HG03135 (cell line): ENCODE measurements around the gene ATP9B.

ENCODE experiments used
- ATAC-seq: cut with Tn5 transposase; IDR thresholded peaks from one replicate; pipeline ENCODE4 v1.9.1; 2021; ENCODE audit warnings: mild to moderate bottlenecking, moderate library complexity; ENCODE audit not compliant: unreplicated experiment

ATP9B gene

DNA sequence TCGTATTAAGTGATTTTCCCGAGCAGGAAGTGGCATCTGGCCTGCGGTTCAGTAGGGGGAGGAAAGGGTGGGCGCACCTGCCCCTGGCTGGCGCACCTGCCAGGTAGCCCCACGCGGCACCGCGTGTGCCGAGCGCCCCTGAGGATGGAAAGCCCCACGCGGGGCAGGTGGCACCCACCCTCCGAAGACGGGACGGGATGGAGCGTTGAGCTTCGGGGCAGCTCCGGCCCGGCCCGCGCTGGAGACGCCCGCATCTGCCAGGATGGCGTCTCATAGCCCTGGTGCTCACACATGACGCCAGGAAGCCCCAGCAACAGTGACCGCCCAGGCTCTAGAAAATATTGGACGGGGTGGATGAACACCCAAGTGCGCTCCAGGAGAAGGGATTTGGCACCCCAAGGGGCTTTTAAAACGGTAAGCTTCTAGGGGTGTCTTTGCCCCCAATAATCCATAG is 324.0 kb downstream of the ATP9B start:
- no peak for ATAC-seq

DNA sequence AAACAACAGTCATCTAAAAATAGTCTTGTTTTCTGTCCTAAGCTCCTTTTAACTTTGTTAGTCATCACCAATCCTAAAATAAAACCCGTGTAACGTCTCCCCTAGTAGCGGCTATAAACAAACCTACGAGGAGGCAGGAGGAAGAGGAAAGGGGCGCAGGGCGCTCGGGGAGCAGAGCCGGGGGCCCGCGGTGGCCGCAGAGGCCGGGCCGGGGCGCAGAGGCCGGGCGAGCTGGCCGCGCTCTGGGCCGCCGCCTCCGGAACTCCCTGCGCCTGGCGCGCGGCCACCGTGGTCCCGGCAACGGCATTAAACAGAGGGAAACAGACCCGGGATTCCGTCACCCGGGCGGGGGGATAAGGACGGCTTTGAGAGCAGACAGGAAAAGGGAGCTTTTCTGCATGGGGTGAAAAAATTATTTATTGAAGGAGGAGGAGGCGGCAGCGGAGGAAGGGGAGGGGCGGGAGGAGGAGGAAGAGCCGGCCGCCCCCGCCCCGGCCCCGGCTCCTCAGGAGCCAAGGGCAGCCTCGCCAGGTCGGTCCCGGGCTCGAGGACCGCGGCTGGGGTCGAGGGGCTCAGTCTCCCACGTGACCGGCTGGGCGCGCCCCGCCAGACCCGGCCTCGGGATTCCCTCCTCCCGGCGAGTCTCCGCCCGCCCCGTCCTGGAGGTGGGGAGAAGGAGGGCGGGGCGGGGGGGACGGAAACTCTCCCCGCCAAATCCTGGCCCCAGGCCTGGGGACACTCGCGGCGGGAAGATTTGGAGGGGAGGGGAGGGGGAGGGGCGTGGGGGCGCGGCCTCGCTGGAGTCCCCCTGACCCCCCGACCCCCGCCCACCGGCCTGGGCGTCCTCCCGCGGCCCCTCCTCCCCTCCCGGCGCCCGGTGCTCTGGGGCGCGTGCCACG is 324.7 kb downstream of the ATP9B start:
- ATAC-seq: no peak

DNA sequence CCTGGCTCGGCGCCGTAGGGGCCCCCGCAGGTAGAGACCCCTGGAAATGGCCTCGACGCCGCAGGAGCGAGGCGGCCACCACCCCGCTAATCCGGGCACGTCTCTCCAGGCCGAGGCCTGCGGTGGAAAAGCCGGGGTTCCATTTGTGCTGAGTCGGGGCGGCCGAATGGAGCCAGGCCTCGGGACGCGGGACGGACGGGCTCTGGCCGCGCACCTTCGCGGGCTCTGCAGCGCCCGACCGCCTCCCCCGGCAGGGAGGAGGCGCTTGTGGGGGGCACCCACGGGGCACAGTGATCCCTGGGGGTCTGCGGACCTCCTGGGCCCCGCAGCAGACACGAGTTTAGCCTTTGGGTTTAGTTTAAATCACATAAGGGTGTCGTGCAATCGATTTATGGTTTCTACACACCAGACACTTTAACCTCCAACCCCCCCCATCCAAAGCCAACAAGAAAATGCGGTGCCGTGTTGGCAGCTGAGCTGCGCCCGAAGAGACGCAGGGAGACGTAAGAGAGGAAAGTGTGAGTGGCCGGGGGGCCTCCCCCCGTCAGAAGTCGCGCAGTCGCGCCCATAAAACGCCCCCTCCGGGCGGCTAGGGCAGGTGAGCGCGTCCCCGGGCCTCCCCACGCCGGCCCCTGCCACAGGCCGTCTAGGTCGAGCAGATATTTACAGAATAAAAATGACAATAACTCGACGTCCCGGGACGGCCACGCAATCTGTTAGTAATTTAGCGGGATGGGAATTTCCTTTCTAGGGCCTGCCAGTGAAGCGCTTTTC is 325.5 kb downstream of the ATP9B start:
- ATAC-seq: no peak

DNA sequence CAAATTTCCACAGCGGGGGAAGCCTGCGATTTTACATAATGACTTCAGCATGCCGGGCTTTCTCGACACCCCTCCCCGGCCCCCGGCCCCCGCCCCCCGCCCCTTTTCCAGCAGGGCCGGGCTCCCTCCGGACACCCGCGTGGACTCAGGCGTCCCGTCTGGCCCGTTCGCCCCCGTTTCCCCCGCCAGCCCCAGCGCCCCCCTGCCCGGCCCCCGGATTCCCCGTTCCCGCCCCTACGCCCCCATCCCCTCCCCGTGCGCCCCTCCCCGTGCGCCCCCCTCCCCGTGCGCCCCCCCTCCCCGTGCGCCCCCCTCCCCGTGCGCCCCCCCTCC is 326.1 kb downstream of the ATP9B start:
- ATAC-seq: no peak

DNA sequence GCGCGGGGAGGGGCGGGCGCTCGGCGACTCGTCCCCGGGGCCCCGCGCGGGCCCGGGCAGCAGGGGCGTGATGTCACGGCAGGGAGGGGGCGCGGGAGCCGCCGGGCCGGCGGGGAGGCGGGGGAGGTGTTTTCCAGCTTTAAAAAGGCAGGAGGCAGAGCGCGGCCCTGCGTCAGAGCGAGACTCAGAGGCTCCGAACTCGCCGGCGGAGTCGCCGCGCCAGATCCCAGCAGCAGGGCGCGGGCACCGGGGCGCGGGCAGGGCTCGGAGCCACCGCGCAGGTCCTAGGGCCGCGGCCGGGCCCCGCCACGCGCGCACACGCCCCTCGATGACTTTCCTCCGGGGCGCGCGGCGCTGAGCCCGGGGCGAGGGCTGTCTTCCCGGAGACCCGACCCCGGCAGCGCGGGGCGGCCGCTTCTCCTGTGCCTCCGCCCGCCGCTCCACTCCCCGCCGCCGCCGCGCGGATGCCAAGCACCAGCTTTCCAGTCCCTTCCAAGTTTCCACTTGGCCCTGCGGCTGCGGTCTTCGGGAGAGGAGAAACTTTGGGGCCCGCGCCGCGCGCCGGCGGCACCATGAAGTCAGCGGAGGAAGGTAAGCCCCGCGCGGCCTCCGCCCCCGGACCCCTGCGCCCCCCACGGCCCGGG is 326.7 kb downstream of the ATP9B start, which contains the start of gene NFATC1:
TSS of gene NFATC1 (plus strand) at position 170 of the 644 bp plus-strand sequence. CDS start at position 465, 295 bp downstream.
- no peak for ATAC-seq

DNA sequence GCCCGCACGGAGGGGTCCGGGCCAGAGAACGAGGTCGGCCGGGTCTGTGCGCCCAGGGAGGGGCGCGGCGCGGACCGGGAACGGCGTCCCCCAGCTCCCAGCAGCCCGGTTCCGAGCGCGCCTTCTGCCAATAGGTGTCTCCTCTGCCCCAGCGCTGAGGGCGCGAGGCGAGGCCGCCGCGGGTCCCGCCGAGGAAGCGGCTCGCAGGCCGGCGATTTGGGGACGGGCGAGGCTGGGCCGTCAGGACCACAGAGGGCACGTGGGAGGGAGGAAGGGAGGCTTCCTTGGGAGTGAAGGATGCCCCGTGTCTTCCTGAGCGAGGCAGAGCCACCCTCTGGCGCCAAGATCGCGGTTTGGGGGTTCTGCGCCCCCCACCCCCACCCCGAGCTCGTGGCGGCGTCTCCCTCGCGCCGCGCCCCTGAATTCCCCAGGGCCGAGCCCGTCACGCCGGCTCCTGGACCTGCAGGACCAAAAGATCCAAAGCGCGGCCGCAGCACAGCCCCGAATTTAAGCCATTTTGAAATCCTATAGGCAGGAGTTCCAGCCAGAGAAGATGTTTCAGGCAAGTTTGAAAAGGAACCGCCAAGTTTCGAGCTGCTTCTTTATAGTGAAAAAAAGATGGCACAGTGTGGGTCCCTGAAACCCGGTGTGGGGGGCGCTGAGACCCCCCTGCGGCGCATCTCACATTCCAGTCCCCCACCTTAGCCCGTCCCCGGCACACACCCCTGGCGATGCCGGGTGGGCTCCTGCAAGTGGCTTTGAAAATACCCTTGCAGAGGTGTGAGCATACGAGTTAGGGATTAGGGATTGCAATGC is 327.4 kb downstream of the ATP9B start:
- no peak for ATAC-seq

DNA sequence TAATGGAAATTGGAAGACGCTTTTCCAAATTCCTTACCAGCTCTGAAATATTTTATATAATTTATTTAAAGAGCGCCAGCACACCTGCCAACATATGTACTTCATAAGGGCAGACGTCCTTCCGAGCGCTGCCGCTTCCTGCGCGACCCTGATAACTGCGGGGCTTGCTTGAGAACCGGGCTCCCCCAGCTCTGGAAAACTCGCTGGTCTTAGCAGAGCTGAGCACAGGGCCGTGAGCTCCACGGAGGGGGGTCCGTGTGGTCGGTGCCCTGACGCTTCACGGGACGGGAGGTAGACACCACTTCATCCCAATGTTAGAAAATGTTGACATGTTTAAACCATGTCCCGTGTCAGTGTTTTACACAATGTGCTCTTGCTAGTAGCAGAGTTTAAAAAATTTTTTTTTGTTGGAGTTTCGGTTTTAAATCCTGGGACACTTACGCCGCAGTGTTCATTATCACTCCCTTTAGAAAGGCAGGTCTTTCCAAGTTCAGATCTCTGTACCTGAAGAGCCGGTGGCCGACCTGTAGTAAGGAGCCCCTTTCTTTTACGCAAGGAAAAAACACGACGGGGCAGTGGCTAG is 328.1 kb downstream of the ATP9B start:
- no peak for ATAC-seq

DNA sequence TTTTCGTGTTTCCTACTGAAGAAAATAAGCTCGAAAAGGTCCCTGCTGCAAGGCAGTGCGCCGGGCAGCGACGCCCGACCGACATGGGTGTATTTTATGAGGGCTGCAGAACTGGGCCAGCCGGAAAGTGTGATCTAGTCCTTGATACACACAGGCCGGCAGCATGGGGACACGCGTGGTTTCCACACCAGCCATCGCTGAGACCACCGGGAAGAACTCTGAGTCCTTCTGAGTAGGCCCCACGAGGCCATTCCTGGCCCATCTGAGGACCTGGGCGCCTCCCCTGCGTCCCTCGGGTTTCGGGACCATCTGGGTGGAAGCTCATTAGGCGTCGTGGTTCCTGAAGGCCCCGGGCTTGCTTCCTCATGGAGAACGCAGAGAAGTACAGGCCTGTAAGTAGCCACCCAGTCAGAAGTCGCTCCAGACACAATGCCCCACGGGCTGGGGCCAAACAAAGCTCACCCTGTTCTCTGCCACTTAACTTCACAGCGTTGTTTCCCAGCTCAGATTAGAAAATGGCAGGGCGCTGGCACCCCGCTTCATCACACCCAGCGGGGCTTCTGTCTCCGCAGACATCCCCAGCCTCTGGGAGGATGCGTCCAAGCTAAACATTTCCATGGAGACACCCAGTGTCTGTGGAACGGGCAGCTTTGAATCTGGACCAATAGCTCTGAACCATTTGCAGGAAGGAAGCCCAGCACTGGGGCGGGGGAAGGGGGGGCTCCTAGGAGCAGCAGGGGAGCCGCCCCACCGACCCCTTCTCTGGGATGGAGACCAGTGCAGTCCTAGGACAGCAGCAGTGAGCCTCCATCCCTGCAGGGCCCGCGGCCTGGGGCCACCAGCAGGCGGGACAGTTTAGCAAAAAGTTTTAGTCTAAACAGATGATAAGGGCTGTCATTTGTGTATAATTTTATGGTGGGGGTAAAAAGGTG is 328.9 kb downstream of the ATP9B start:
- no peak for ATAC-seq

DNA sequence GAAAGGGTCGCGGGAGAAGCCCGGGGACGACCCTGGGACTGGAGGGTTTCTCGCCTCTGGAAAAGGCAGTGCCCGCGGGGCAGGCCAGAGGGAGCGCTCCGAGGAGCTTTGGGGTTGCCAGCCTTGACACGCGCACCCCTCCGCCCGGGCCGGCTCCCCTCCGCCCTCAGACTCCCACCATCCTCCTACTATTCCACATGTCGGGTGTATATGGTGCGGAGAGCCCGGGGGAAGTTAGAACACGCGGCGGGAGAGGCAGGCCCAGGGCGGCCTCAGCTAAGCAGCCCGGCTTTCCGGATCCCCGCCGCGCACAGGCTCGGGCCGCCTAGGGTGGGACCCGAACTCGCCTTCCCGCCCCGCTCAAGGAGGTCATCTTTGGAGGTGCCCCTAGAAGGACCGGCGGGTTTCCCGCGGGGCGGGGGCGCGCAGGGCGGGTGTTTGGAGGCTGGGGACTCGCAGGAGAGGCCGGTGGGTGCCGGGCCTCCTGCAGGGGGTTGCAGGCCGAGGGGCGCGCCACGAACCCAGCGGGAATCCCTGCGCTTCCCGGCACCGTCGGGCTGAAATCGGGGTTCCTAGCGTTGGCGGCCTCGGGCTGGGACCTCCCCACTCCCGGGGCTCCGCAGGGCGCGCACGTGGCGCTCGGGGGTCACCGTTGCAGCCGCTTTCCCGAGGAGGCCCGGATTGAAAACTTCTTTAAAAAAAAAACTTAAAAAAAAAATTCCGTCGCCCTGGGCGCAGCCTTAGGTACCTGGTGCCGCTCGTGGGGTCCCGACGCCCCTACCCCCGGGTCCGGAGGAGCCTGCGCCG is 330.3 kb downstream of the ATP9B start:
- no peak for ATAC-seq

DNA sequence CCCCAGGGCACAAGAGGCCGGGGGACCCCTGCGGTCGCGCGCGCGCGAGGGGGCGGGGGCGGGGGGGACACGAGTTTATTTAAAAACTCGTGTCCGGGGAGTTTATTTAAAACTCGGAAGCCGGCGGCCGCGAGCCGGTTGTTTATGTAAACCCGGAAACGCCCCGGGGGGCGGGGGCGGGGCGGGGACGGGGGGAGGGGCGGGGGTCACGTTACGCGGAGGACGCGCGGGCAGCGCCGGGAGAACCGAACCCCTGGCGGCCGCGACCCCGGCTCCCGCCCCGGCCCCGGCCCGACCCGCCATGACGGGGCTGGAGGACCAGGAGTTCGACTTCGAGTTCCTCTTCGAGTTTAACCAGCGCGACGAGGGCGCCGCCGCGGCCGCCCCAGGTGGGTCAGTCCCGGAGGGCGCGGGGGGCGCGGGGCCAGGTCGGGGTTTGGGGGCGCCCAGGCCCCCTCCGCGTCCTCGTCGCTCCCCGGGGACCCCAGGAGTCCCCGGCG is 330.9 kb downstream of the ATP9B start:
- ATAC-seq: no peak

DNA sequence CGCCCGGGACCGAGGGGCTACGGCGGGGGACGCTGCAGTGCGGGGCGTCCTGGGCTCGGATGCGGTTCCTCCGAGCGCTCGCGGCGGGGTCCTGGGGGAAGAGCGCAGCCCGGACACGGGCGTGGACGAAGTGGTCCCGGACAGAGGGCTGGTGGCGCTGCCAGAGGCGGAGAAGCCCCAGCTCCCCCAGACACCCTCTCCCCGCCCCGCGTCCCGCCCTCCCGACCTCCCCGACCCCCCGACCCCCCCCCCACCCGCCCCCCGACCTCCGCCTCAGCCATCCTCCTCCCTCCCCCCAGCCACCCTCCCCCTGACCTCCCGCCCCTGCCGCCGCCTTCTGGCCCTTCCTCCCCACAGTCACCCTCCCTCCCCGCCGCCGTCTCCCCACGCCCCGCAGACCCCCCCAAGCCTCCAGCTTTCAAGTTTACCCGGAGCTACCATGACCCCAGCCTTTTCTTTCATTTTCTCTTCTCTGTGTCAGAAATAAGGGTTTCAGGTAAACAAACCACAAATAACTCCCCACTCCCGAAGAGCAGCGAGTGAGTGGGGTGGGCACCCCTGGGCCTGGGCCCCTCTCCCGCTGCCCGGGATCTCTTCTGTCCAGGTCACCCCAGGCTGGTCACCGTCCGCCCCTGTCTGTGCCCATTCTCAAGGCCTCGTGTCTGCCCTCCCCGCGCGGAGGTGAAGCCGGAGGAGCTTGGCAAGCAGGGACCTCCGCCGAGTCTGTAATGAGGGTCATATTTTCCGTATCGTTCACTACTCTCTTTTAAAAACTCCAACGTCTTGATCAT is 331.6 kb downstream of the ATP9B start:
- ATAC-seq: no peak

DNA sequence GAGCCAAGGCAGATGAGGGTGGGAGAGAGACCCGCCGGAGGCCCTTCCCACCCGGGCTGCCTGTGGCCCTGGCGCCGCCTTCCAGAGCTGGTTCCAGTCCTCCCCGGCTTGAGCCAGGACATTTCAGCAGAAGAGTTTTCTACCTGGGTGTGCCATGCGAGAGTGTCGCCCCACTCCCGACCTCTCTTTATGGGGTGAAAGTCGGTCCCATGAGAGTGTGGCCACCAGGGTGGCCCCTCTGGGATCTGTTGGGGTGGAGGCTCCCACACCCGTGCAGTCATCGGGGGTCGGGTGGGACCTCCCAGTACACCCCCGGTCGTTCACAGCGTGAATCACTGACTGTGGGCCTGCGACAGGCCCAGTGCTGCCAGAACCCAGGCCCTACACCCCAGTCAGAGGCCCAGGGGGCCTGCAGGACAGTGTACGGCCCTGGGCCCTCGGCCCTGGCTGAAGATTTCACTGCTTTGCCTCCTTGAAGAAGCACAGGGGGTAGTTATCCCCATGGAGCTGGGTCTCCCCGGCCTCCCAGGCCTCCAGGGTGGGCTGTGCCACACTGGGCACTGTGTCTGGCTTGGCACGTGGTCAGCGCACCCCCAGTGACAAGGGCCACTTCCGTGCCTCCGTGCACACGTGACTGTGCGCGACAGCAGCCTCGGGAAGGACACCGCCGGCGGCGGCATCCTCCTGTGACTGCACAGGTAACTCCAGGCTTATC is 332.5 kb downstream of the ATP9B start:
- no peak for ATAC-seq

DNA sequence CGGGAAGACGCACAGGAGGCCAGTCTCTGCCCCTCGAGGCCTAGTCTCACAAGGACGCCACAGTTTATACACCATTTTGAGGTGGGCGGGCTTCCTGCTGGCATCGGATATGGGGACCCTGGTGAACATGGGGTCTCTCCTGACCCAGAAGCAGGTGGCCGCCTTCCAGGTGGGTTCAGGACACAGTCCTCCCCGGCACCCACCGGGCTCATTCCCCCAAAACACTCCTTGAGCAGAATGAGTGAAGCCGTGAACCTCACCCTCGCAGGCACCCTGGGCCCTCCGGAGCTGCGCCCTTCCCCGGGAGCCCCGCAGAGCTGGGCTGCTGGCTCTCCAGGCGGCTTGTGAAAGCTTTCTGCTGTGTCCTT is 333.0 kb downstream of the ATP9B start:
- ATAC-seq: no peak

DNA sequence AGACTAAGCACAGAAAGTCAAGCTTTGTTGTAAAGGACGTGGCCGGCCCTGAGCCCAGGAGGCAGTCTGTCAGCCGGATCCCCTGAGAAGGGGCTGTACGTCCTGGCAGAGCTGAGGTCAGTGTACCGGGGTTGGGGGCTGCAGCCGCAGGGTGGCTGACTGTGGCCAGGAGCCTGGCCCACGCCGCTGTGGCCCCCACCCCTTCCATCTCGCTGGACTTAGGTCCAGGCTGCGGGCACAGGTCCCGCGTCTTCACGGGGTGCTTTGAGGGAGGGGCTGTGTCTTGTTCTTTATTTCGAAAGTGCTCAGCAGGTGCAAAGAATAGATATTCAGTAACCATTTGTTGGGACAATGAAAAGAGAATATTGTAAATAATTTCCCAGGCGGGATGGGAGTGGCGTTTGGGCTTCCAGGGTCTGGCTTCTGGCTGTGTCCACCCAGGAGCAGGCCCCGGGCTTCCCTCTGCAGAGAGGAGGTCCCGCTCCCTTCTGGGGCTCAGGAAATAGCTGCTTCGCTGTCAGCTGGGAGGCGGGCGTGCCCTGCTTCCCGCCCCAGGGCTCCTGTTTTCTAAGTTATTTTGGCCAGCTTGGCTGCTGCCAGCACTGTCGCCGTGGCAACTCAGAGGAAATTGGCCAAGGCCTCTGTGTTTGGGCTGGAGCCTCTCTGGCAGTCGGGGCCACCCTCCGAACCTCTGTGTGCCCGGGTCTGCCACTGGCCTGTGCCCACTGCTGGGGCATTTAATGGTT is 334.0 kb downstream of the ATP9B start:
- no peak for ATAC-seq

DNA sequence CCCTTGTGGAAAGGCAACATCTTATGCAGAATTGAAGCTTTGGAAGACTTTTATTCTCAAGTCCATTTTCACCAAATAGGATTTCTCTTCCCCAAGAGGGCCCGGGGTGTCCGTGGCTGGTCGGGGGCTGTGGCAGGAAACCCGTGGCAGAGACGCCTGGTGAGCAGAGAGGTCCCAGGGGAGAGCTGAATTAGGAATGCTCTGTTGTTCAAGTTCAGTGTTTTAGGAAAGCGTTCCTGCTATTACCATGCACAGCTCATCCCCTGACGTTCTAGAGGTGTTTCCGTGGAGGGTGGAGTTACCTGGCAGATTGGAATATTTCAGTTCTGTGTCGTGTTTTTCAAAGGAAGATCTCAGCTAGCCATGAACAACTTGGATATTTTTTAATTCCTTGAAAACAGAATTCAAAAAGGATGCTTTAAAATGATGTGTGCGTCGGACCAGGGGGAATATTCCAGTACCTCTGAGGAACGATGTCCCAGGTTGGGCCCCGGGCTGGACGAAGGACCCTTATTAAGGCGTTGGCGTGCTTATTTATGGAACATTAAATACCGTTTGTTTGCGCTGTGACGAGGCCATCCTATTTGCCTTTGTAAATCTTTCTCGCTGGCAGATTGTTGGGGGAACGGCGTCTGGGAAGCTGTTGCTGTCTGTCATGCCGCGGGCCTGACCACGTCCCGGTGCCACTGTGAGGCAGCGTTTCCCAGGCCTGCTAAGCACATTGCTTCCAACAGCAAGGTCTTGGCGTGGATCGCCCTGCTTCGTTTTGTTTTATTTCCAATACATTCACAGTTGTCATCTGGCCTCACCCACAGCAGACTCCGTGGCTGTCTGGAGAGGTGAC is 334.8 kb downstream of the ATP9B start:
- ATAC-seq: no peak
